HL-60 (cell line): ENCODE results near the gene CEND1.

Source experiments
- GABPA ChIP-seq: IDR thresholded peaks from 2 replicates; pipeline ENCODE4 v1.6.1; 2012; ENCODE audit warnings: low read depth
- POLR2AphosphoS5 ChIP-seq: IDR thresholded peaks from 2 replicates; pipeline ENCODE4 v1.6.1; 2012; ENCODE audit warnings: low read depth
- SPI1 ChIP-seq: IDR thresholded peaks from 2 replicates; pipeline ENCODE4 v1.6.1; 2012; ENCODE audit warnings: low read depth, mild to moderate bottlenecking, borderline replicate concordance
- TF ChIP-seq, protein P1 (sequence below): IDR thresholded peaks from one replicate; pipeline ENCODE4 v1.5.1; 2011; ENCODE audit warnings: low read length, control low read depth, inconsistent platforms; ENCODE audit not compliant: insufficient read depth
- TF ChIP-seq, protein P2 (sequence below): IDR thresholded peaks from 2 replicates; pipeline ENCODE4 v1.6.1; 2012; ENCODE audit warnings: low read depth; ENCODE audit not compliant: insufficient replicate concordance

DNA sequence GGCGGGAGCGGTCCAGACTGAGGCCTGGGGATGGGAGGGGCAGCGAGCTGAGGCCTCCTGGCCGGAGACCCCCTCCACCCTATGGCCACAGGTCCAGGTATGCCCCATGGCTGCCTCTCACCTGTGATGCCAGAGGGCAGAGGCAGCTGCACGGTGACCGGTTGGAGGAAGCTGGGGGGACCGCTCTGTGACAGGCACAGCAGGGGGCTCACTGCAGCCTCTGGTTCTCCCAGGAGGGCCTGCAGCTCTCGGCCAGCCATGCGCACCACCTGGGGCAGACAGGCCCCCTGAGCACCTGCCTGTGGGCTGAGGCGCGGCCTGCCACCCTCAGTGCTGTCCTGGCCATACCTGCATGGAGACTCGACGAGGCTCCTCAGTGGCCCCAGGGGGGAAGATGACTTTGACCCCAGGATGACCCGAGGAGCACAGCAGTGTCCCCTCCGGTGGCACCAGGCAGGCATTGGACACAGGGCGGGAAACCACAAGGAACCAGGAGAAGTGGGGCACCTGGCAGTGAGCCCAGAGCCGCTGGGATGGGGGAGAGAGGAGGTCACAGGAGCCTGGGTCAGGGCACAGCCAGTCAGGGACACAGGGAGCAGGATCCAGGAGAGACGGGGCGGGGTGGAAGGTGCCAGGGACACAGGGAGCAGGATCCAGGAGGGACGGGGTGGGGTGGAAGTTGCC, 11.3 kb upstream of the CEND1 start:
- TF ChIP-seq, protein P1, sequence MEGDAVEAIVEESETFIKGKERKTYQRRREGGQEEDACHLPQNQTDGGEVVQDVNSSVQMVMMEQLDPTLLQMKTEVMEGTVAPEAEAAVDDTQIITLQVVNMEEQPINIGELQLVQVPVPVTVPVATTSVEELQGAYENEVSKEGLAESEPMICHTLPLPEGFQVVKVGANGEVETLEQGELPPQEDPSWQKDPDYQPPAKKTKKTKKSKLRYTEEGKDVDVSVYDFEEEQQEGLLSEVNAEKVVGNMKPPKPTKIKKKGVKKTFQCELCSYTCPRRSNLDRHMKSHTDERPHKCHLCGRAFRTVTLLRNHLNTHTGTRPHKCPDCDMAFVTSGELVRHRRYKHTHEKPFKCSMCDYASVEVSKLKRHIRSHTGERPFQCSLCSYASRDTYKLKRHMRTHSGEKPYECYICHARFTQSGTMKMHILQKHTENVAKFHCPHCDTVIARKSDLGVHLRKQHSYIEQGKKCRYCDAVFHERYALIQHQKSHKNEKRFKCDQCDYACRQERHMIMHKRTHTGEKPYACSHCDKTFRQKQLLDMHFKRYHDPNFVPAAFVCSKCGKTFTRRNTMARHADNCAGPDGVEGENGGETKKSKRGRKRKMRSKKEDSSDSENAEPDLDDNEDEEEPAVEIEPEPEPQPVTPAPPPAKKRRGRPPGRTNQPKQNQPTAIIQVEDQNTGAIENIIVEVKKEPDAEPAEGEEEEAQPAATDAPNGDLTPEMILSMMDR = no peak
- no peak for TF ChIP-seq POLR2AphosphoS5
- TF ChIP-seq, protein P2, sequence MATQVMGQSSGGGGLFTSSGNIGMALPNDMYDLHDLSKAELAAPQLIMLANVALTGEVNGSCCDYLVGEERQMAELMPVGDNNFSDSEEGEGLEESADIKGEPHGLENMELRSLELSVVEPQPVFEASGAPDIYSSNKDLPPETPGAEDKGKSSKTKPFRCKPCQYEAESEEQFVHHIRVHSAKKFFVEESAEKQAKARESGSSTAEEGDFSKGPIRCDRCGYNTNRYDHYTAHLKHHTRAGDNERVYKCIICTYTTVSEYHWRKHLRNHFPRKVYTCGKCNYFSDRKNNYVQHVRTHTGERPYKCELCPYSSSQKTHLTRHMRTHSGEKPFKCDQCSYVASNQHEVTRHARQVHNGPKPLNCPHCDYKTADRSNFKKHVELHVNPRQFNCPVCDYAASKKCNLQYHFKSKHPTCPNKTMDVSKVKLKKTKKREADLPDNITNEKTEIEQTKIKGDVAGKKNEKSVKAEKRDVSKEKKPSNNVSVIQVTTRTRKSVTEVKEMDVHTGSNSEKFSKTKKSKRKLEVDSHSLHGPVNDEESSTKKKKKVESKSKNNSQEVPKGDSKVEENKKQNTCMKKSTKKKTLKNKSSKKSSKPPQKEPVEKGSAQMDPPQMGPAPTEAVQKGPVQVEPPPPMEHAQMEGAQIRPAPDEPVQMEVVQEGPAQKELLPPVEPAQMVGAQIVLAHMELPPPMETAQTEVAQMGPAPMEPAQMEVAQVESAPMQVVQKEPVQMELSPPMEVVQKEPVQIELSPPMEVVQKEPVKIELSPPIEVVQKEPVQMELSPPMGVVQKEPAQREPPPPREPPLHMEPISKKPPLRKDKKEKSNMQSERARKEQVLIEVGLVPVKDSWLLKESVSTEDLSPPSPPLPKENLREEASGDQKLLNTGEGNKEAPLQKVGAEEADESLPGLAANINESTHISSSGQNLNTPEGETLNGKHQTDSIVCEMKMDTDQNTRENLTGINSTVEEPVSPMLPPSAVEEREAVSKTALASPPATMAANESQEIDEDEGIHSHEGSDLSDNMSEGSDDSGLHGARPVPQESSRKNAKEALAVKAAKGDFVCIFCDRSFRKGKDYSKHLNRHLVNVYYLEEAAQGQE = no peak
- no peak for TF ChIP-seq SPI1
- TF ChIP-seq GABPA = no peak
